GM19438 (cell line): Measurements from ENCODE around the gene SLC50A1.
A peak's percentile ranks its signal among the peaks of the same experiment; 100 is the strongest.
"Not testable (repeated sequence)": the region's sequence is repeated elsewhere in the genome, so short reads cannot be mapped to it uniquely, and the experiment has no call there.

Source experiments
- ATAC-seq: cut with Tn5 transposase; IDR thresholded peaks from one replicate; pipeline ENCODE4 v1.9.1; 2021; ENCODE audit warnings: low read depth; ENCODE audit not compliant: unreplicated experiment

The SLC50A1 gene

DNA sequence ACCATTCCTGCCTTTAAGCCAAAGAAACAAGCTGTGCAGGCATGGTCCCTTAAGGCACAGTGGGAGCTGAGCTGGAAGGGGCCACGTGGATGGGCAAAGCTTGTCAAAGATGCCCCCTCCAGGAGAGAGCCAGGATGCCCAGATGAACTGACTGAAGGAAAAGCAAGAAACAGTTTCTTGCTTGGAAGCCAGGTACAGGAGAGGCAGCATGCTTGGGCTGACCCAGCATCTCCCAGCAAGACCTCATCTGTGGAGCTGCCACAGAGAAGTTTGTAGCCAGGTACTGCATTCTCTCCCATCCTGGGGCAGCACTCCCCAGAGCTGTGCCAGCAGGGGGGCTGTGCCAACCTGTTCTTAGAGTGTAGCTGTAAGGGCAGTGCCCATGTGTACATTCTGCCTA is 1.3 kb upstream of the SLC50A1 start:
- no peak for ATAC-seq

DNA sequence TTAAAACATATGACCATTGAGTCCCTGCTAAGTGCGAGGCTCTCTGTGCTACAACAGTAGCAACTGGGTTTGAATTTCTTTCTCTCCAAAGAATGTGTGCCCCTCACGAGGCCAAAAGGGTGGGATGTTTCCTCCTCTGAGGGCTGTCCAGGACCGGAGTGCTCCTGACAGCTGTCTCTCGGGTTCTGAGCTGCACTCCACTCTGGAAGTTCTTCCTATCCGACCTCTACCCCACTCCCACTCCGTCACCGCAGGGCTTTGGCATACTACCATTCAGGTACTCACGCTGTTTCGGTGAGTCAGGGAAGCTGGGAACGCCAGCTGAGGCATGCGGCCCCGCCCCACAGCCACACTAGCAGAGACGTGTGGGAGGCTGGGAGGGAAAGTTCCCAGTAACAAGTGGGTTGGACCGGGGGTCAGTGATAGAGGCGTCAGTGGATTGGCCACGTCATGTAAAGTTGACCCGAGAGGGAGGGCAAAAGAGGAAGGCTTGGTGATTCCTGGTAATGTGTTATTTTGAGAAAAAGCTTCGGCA is 705 bp upstream of the SLC50A1 start:
- no peak for ATAC-seq

- no peak for ATAC-seq
Measured at GRCh38 chr1:155136748-155137147, 1.1 kb downstream of the SLC50A1 start.

DNA sequence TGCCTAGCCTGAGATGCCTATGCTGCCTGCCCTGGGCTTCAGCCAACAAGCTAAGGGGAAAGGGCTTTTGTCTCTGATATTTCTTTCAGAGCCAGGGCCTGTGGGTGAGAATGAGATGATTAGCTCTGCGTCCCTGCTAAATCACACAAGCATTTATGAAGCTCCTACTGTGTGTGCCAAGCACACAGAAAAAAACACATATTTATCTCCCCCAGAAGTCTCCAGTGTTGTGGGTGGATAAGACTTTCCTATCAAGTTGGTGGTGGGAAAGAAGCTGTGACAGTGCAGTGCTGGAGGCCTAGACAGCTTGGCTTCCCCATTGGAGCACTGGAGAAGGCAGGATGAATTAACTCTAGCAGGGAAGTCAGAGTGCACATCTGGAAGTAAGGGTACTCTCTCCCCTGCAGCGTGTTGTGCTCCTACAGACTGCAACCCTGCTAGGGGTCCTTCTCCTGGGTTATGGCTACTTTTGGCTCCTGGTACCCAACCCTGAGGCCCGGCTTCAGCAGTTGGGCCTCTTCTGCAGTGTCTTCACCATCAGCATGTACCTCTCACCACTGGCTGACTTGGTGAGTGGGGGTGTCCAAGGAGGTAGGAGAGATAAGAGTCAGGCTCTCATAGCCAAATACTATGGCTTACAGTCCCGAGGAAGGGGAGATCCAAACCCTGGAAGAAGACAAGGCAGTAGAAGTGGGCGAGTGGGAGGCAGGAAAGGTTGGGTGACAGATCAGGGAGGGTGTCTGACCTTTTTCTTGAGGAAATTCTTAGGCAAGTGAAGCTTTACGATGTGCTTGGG is 1.7 kb downstream of the SLC50A1 start:
- ATAC-seq = no peak

DNA sequence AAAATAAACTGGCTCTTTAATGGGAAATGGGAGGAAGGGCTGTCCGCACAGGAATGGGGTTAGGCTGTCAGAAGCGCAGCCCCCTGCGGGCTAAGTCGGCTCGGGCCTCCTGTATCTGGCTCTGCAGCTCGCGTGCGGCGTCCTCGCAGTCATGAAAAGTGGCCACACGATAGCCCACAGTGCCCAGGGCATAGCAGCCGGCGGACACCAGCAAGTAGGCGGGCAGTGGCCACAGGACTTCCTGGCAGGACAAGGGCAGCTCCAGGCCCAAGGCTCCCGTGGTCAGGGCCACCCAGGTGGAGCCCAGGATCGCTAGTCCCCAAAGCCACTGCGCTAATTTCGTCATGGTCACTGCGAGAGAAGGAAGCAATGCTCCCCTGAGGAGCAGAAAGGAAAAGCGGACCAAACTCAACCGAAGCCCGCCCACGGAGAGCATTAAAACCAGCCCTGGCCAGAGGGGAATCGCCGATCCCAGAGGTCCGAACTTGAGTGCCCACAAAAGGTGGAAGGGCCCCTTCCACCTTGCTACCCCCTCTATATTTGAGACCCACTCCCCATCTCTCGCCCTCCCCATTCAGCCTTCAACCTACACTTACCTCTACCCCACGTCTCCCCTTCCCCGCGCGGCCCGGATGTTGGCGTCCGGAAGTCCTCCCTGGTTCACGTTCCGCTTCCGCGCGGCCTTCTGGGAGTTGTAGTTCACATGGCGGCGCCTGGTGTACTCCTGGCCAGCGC is 4.4 kb downstream of the SLC50A1 start, which contains the start of gene DPM3:
Gene DPM3 (minus strand): TSS at position 637 of the 735 bp plus-strand sequence. CDS start 291 bp downstream, at position 346.
- ATAC-seq = peak; percentile 61

GRCh38 chr1:155140630-155140953 is 4.9 kb downstream of the SLC50A1 start:
- ATAC-seq = no peak

DNA sequence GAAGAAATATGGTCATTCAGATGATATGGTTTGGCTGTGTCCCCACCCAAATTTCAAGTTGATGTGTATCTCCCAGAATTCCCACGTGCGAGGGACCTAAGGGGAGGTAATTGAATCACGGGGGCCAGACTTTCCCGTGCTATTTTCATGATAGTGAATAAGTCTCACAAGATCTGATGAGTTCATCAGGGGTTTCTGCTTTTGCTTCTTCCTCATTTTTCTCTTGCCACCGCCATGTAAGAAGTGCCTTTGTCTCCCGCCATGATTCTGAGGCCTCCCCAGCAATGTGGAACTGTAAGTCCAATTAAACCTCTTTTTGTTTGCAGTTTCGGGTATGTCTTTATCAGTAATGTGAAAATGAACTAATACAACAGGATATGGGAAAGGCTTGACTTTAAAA is 6.1 kb downstream of the SLC50A1 start:
- no peak for ATAC-seq

GRCh38 chr1:155145491-155145890 is 9.8 kb downstream of the SLC50A1 start:
- no peak for ATAC-seq

DNA sequence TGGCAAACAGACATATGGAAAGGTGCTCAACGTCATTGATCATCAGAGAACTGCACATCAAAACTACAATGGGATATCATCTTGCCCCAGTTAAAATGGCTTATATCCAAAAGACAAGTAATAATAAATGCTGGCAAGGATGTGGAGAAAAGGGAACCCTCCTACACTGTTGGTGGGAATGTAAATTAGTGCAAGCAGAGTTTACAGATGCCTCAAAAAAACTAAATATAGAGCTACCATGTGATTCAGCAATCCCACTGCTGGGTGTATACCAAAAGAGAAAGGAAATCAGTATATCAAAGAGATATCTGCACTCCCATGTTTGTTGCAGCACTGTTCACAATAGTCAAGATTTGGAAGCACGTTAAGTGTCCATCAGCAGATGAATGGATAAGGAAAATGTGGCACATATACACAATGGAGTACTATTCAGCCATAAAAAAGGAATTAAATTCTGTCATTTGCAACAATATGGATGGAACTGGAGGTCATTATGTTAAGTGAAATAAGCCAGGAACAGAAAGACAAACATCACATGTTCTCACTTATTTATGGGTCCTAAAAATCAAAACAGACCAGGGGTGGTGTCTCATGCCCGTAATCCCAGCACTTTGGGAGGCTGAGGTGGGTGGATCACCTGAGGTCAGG is 20.5 kb downstream of the SLC50A1 start:
- ATAC-seq = not testable (repeated sequence)

DNA sequence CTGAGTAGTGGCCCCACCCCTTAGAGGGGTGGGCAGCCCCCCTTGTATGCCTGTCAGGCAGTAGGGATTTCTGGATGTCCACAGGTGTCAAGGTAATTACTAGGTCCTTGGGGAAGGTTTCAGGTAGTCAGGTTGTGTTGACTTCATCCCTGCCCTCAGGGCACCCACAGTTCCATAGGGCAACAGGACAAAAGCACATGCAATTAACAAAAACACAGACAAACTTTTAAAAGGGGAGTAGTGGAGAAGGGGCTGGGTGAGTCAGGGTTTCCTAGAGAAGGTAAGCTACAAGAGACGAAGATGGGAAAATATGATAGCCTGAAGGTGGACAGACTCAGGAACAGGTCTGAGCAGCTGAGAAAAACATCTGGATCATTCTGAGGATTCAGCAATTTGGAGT is 23.3 kb downstream of the SLC50A1 start:
- ATAC-seq = no peak

GRCh38 chr1:155160128-155160527 is 24.5 kb downstream of the SLC50A1 start:
- no peak for ATAC-seq

GRCh38 chr1:155162631-155163030 is 27.0 kb downstream of the SLC50A1 start:
- ATAC-seq = not testable (repeated sequence)

DNA sequence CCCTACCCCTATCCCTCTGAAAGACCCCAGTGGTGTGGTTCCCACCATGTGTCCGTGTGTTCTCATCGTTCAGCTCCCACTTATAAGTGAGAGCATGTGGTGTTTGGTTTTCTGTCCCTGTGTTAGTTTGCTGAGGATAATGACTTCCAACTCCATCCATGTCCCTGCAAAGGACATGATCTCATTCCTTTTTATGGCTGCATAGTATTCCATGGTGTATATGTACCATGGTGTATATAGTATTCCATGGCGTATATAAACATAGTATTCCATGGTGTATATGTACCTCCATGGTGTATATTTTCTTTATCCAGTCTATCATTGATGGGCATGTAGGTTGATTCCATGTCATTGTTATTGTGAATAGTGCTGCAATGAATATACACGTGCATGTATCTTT is 28.1 kb downstream of the SLC50A1 start:
- not testable (repeated sequence) for ATAC-seq

- ATAC-seq = not testable (repeated sequence)
Measured at GRCh38 chr1:155164625-155165024, 29.0 kb downstream of the SLC50A1 start.

DNA sequence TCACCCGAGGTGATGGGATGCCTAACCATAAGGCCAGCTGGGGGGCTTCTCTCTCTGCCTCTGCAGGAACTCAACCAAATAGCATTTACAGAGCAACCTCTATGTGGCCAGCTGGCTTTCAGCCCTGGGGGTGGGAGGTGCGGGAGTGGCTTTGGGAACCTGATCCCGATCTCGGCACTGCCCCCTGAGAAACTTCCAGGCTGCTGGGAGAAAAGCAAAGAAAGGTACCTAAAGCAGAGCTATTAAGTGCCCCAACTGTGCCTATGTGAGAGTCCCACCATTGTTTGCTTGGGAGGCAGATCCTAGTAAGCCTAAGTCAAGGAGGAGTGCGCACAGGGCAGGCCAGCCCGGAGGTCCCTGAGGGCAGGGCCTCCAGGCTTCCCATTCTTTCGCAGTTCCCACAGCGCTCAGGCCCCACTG is 30.4 kb downstream of the SLC50A1 start:
- no peak for ATAC-seq

GRCh38 chr1:155166471-155167165 is 31.0 kb downstream of the SLC50A1 start:
- no peak for ATAC-seq

DNA sequence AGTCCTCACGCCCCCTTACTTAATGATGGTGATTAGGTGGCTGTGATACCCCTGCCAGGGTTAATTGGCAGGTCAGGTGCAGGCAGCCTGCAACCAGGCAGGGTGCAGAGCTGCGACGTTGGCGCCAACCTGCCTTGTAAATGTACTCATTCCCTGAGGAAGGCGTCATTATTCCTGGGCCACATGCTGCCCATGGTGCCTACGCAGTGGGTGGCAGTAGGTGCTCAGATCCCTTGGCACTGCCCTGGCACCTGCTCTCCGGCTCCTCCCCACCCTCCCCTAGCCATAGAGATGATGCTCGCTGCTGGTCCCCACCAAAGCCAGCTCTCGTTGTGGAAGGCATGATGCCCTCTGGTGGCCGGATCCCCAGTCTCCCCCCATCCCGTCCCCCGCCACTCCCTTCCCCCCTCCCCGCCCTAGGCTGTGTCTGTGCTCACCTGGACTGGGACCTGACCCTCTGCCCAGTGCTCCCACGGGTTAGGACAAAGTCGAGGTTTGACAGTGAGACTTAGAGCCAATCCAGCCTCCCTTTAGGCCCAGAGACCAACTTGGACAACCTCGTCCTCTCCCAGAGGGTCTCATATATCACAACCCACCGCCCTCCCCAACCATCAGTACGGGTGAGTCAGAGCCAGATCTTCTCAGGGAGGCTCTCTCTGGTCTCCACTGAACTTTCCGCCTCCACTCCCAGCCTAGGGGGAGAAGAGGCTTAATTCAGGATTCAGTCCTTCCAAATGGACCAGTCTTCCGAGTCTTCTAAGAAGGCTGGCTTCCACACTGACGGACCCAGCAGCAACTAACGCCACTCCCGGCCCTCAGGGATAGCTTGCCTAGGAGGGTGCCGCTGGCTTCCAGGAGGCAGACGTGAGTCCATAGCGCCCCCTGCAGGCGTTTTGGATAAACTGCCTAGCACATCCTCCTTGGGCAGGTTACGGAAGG is 31.8 kb downstream of the SLC50A1 start:
- ATAC-seq = no peak

DNA sequence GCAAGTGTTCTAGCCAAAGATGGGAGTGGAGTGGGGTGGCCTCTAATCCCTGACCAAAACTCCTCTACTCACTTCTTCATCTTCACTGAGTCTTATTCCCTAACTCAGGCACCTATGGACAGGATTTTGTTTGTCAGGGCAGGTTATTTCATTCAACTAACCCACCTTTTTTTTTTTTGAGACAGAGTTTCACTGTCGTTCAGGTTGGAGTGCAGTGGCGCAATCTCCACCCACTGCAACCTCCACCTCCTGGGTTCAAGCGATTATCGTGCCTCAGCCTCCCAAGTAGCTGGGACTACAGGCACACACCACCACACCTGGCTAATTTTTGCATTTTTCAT is 32.4 kb downstream of the SLC50A1 start:
- ATAC-seq = not testable (repeated sequence)

- no peak for ATAC-seq
Measured at GRCh38 chr1:155168456-155169210, 33.0 kb downstream of the SLC50A1 start.
